ACC112 (cell line): Measurements from ENCODE around the gene KIF5C.

Experiments
- H2AFZ ChIP-seq: fragments of 200-600 bp; sonication (generic); one replicate; pipeline ENCODE4 v1.6.0; 2017; ENCODE audit warnings: antibody characterized with exemption, low read length; ENCODE audit not compliant: unreplicated experiment
- H3K27ac ChIP-seq: fragments of 200-600 bp; sonication (generic); 2 replicates; pipeline ENCODE4 v1.5.1; 2014; ENCODE audit warnings: low read depth, mild to moderate bottlenecking, antibody characterized with exemption, low read length, moderate library complexity
- H3K27me3 ChIP-seq: fragments of 200-600 bp; sonication (generic); 2 replicates; pipeline ENCODE4 v1.6.1; 2014; ENCODE audit warnings: mild to moderate bottlenecking, antibody characterized with exemption, low read length, moderate library complexity, mixed read lengths; ENCODE audit not compliant: insufficient read depth
- H3K36me3 ChIP-seq: fragments of 200-600 bp; sonication (generic); 2 replicates; pipeline ENCODE4 v1.6.1; 2016; ENCODE audit warnings: mild to moderate bottlenecking, antibody characterized with exemption, low read length, moderate library complexity, mixed read lengths; ENCODE audit not compliant: insufficient read depth
- H3K4me1 ChIP-seq: fragments of 200-600 bp; sonication (generic); one replicate; pipeline ENCODE4 v1.6.1; 2016; ENCODE audit warnings: low read length, mixed read lengths; ENCODE audit not compliant: insufficient read depth, unreplicated experiment, control insufficient read depth
- H3K4me3 ChIP-seq: fragments of 200-600 bp; sonication (generic); 2 replicates; pipeline ENCODE4 v1.5.1; 2014; ENCODE audit warnings: mild to moderate bottlenecking, low read depth, low read length
- H3K79me2 ChIP-seq: fragments of 200-600 bp; sonication (generic); one replicate; pipeline ENCODE4 v1.6.0; 2016; ENCODE audit warnings: low read length; ENCODE audit not compliant: control insufficient read depth, unreplicated experiment, insufficient read depth

KIF5C gene

DNA sequence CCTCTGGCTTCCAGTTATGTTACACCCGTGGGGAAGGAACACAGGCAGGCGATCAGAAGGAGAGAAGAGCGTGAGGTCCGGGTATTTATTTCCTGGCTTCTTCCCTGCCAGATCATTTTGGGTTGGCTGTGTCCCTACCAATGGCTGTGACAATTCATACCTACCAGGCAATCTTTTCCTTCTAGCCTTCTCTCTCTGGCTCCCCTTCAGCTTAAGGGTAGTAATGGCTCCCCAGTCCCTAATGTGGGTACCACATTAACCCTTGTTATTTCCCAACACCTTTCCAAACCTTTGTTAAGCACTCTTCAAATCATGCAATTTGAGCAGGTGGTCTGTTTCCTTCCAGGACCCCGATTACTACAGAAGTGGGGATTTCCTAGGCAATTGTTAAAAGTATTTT, 84.7 kb downstream of the KIF5C start:
- no peaks in the 10 kb centered on the region for H3K4me1 ChIP-seq
- H3K79me2 ChIP-seq: no peaks in the 10 kb centered on the region
- H3K27ac ChIP-seq: no peak overlapping the region
- no peak overlapping the region for H3K4me3 ChIP-seq
- H3K36me3 ChIP-seq: no peaks in the 10 kb centered on the region
- peaks cover 34% of the 10 kb centered on the region for H3K27me3 ChIP-seq
- no peak overlapping the region for H2AFZ ChIP-seq

DNA sequence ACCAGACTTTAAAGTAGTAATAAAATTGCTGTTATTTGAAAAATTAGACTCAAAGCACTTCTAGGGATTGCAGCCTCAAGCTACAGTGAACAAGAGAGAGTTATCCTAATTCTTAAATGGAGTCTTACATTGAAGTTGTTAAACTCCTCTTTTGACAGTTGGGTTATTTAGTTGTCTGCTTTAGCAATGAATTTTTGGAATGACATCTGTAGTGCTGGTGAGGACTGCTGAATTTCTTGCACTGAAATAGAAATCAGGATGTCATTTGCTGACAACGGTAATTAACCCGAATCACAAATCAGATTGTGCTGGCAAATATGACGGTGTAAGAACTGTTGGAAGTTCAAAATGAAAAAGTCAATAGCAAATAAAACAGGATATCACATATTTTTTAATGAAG, 85.5 kb downstream of the KIF5C start:
- no peaks in the 10 kb centered on the region for H3K36me3 ChIP-seq
- peaks cover 29% of the 10 kb centered on the region for H3K27me3 ChIP-seq

DNA sequence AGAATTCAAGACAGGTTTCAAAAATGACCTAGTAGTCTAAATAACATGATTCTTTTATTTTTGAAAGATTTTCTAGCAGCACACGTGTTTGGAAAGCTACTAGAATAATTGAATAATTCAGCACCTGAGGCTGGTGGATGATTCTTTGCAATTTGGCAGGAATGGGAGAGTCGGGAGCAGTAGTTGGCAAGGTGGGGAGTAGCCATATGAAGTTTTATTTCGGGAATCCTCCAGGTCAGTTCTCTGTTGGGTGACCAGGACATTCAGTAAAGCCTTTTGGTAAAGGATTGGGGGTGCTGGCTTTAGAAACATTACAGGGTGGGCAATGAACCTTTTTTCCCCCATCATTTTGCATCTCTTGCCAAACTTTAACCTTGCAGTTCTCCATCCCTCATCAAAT, 88.4 kb downstream of the KIF5C start:
- Histone ChIP-seq H3K36me3 (no peaks in the 10 kb centered on the region), H3K27ac (no peak overlapping the region), H3K4me3 (no peak overlapping the region), H3K4me1 (no peaks in the 10 kb centered on the region), H2AFZ (no peak overlapping the region), H3K79me2 (no peaks in the 10 kb centered on the region), H3K27me3 (peaks cover 22% of the 10 kb centered on the region)

More for the DNA sequence above, 85.5 kb downstream of the KIF5C start:
- no peaks in the 10 kb centered on the region for H3K79me2 ChIP-seq
- no peak overlapping the region for H2AFZ ChIP-seq
- H3K4me1 ChIP-seq: no peaks in the 10 kb centered on the region
- H3K4me3 ChIP-seq: no peak overlapping the region
- no peak overlapping the region for H3K27ac ChIP-seq

- no peaks in the 10 kb centered on the region for H3K79me2 ChIP-seq
- H3K36me3 ChIP-seq: no peaks in the 10 kb centered on the region
- no peaks in the 10 kb centered on the region for H3K4me1 ChIP-seq
- no peak overlapping the region for H3K27ac ChIP-seq
- H2AFZ ChIP-seq: no peak overlapping the region
- no peak overlapping the region for H3K4me3 ChIP-seq
- peaks cover 16% of the 10 kb centered on the region for H3K27me3 ChIP-seq
These were observed 90.8 kb downstream of the KIF5C start for GRCh38 chr2:148965623-148966437.

GRCh38 chr2:148966438-148966758, 91.4 kb downstream of the KIF5C start:
- no peak overlapping the region for H3K4me3 ChIP-seq
- H3K36me3 ChIP-seq: no peaks in the 10 kb centered on the region
- H3K4me1 ChIP-seq: no peaks in the 10 kb centered on the region
- H3K27ac ChIP-seq: no peak overlapping the region
- H3K27me3 ChIP-seq: peaks cover 16% of the 10 kb centered on the region
- H2AFZ ChIP-seq: no peak overlapping the region
- H3K79me2 ChIP-seq: no peaks in the 10 kb centered on the region

GRCh38 chr2:148967056-148967455, 92.0 kb downstream of the KIF5C start:
- Histone ChIP-seq H3K27me3 (peaks cover 16% of the 10 kb centered on the region), H3K4me1 (no peaks in the 10 kb centered on the region), H3K4me3 (no peak overlapping the region), H2AFZ (no peak overlapping the region), H3K27ac (no peak overlapping the region), H3K36me3 (no peaks in the 10 kb centered on the region), H3K79me2 (no peaks in the 10 kb centered on the region)

DNA sequence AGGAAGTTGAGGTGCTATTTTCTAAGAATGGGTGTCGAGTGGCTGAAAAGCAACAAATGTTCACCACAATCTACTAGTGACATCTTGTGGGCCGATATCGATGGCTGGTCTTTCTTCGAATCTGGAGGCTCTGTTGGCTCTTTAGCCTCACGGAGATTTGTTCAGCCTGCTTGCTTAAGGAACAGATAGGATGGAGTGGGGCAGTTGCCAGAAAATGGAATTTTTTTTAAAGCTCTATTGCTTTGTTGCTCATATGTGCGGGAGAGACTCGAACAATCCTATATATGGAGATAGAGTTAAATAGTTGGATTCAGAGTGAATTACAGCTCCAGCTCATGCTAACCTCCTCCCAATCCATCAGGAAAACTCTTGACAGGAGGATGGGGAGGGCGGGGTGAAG, 92.6 kb downstream of the KIF5C start:
- no peaks in the 10 kb centered on the region for H3K79me2 ChIP-seq

GRCh38 chr2:148968301-148968700, 93.3 kb downstream of the KIF5C start:
- no peaks in the 10 kb centered on the region for H3K4me1 ChIP-seq
- H3K27ac ChIP-seq: no peak overlapping the region
- peaks cover 14% of the 10 kb centered on the region; the same call in 1 of the 2 replicates for H3K27me3 ChIP-seq
- H3K4me3 ChIP-seq: no peak overlapping the region
- H2AFZ ChIP-seq: no peak overlapping the region
- no peaks in the 10 kb centered on the region for H3K36me3 ChIP-seq
- H3K79me2 ChIP-seq: no peaks in the 10 kb centered on the region

More for the DNA sequence above, 92.6 kb downstream of the KIF5C start:
- Histone ChIP-seq H3K27ac (no peak overlapping the region), H3K4me1 (no peaks in the 10 kb centered on the region), H2AFZ (no peak overlapping the region), H3K27me3 (peaks cover 14% of the 10 kb centered on the region), H3K36me3 (no peaks in the 10 kb centered on the region), H3K4me3 (no peak overlapping the region)

- H2AFZ ChIP-seq: no peak overlapping the region
- no peaks in the 10 kb centered on the region for H3K79me2 ChIP-seq
- H3K4me1 ChIP-seq: no peaks in the 10 kb centered on the region
- H3K36me3 ChIP-seq: no peaks in the 10 kb centered on the region
- H3K4me3 ChIP-seq: no peak overlapping the region
- peaks cover 17% of the 10 kb centered on the region; the same call in 1 of the 2 replicates for H3K27me3 ChIP-seq
- no peak overlapping the region for H3K27ac ChIP-seq
These were observed 93.8 kb downstream of the KIF5C start for GRCh38 chr2:148968776-148969319.

DNA sequence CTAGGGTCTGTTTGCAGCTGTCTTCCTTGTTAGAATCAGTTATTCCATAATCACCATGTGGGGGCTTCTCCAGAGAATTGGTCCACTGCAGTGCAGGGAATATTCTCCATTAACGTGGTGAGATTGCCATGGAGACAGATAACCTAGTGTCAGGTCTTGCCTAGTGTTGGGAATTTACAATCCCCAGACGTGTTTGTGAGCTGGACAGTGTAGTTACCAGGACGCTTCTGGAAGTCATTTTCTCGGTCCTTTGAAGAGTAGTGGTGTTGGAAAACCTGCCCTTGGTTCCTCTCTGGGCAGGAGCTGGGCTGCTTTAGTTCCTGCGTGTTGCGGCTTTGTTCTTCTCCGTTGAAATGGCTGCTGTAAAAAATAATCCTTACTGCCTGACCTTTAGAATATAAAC, 94.6 kb downstream of the KIF5C start:
- Histone ChIP-seq H3K79me2 (no peaks in the 10 kb centered on the region), H3K27ac (no peak overlapping the region), H3K36me3 (no peaks in the 10 kb centered on the region), H2AFZ (no peak overlapping the region), H3K4me3 (no peak overlapping the region), H3K27me3 (peaks cover 14% of the 10 kb centered on the region; the same call in 1 of the 2 replicates), H3K4me1 (no peaks in the 10 kb centered on the region)

GRCh38 chr2:148970385-148970784, 95.4 kb downstream of the KIF5C start:
- Histone ChIP-seq H3K4me3 (no peak overlapping the region), H3K79me2 (no peaks in the 10 kb centered on the region), H3K36me3 (no peaks in the 10 kb centered on the region), H3K4me1 (no peaks in the 10 kb centered on the region), H3K27me3 (peaks cover 14% of the 10 kb centered on the region; the same call in 1 of the 2 replicates), H3K27ac (no peak overlapping the region), H2AFZ (no peak overlapping the region)
